HG02938 (cell line): ENCODE data around the gene ERAS.
"Not testable (repeated sequence)": the region's sequence is repeated elsewhere in the genome, so short reads cannot be mapped to it uniquely, and the experiment has no call there.

Source experiments
- ATAC-seq: cut with Tn5 transposase; IDR thresholded peaks from one replicate; pipeline ENCODE4 v1.9.1; 2021; ENCODE audit warnings: mild to moderate bottlenecking, moderate library complexity; ENCODE audit not compliant: unreplicated experiment

The ERAS gene

GRCh38 chrX:48794911-48795515 is 31.3 kb upstream of the ERAS start:
- no peak for ATAC-seq

GRCh38 chrX:48798318-48798717 is 28.0 kb upstream of the ERAS start:
- no peak for ATAC-seq

GRCh38 chrX:48800574-48801279 is 25.6 kb upstream of the ERAS start:
- ATAC-seq = no peak

DNA sequence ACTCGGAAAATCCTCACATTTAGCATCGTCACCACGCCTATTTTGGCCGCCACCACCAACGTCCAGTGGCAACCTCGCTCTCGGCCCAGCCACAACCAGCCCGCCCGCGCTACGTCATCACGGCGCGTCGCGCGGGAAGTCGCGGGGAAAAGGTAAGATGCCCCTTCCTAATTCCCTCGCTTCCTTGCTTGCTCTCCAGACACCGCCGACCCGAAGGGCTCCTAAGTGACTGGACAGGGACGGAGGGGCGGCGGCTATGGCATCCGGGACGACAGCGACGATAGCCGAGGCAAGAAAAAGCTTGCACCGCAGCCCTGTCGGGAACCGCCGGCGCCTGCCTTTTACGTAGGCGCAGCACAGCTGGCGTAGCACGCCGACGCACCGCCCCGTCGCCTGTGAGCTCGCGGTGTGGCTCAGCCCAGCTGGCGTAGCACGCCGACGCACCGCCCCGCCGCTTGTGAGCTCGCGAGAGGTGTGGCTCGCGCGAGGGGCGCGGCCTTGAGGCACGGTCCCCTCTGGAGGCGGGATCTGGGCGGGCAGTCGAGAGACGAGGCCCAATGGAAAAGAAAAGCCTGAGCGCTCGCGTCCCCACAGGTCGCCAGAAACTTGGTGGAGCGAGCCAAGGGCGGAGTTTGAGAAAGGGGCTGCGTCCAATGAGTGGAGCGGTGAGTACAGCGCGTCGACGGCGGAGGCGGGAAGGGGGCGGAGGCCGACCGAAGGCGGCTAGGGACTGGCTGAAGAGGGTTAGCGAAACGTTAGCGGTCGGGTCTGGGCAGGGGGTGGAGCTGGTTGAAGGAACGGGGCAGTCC is 24.8 kb upstream of the ERAS start, which contains the start of gene HDAC6:
Gene HDAC6, plus strand, starts transcription at position 788 of the 809 bp plus-strand sequence. CDS start 626 bp downstream, outside the sequence.
- ATAC-seq = peak; percentile 87

DNA sequence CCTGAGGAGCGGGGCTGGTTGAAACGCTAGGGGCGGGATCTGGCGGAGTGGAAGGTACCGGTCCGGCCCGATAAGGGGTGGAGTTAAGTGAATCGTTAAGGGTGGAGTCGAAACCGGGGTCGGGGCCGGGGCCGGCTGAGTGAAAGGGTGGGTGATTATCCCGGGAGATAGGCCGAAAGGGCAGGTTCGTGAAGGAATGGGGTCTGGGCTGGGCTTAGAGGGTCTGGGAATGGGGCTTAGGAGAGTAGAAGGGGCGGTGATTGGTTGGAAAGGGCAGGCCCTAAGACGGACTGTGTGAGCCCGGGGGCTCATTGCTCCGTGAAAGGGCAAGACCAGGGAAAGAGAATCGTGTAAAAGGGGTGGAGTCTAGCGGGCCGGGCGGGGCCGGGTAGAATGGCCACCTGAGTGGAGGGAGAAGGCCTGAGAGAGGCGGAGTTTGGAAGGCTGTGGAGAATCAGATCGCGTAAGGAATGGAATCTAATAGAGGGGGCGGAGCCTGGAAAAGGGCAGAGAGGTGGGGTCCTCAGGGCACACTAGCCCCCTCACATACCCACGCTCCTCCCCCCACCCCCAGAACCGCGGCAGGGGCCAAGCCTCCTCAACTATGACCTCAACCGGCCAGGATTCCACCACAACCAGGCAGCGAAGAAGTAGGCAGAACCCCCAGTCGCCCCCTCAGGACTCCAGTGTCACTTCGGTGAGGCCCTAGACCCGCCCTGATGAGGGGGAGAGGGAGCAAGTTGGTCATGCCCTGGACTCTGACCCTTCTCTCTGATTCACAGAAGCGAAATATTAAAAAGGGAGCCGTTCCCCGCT is 24.0 kb upstream of the ERAS start:
- ATAC-seq = peak; percentile 39

DNA sequence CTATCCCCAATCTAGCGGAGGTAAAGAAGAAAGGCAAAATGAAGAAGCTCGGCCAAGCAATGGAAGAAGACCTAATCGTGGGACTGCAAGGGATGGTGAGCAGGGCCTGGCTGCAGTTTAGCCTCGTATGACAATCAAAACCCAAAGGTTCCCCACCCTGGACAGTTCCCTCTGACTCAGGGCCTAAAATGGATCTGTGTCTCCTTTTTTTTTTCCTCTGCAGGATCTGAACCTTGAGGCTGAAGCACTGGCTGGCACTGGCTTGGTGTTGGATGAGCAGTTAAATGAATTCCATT is 23.5 kb upstream of the ERAS start:
- ATAC-seq = no peak

- ATAC-seq = no peak
Observed at GRCh38 chrX:48806081-48806480, 20.2 kb upstream of the ERAS start.

DNA sequence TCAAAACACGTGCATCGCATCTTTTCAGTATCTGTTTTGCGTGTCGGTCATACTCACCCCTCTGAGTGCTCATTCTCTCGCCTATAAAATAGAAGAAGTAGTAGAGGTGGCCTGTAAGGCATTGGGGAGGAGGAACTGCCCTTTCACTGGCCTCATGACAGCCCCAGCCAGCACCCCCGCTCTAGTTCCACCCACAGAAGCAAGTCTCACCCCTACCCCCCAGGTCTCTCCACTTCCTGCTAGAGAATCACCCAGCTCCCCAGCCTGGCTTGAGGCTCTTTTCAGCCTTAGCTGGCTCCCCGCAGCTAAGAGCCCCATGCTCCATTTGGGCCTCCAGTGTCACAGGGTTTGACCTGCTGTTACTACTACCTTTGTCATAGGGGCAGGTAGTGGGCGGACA is 12.7 kb upstream of the ERAS start:
- no peak for ATAC-seq

GRCh38 chrX:48814722-48815121 is 11.6 kb upstream of the ERAS start:
- ATAC-seq = no peak

- no peak for ATAC-seq
Observed at GRCh38 chrX:48815266-48815665, 11.0 kb upstream of the ERAS start.

GRCh38 chrX:48816014-48816810 is 10.1 kb upstream of the ERAS start:
- no peak for ATAC-seq

- ATAC-seq = no peak
Observed at GRCh38 chrX:48818098-48818497, 8.2 kb upstream of the ERAS start.

DNA sequence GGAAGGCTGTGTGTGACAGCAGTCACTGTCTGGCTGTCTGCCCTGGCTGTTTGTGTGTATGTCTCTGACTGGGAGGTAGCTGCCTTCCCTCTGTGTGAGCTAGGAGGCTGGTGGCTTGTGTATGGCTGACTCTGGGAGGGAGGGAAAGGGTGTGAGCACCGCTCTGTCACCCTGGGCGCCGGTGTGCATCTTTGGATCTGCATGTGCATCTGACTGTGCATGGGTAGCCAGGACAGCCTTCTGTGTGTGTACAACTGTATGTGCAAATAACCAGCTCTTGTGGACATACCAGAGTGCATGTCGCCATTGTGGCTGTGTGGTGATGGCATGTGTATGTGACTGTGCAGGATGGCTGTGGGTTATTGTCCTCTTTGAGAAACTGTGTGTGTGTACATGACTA is 7.4 kb upstream of the ERAS start:
- ATAC-seq = no peak

DNA sequence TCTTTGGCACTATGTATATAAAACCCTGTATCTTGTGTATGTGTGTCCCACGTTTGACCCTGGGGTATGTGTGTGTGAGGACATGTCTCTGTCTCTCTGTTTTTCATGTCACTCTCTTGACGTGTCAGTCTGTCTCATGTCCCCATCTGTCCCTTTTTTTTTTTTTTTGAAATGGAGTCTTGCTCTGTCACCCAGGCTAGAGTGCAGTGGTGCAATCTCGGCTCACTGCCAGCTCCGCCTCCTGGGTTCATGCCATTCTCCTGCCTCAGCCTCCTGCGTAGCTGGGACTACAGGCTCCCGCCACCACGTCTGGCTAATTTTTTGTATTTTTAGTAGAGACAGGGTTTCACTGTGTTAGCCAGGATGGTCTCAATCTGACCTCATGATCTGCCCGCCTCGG is 6.9 kb upstream of the ERAS start:
- not testable (repeated sequence) for ATAC-seq

DNA sequence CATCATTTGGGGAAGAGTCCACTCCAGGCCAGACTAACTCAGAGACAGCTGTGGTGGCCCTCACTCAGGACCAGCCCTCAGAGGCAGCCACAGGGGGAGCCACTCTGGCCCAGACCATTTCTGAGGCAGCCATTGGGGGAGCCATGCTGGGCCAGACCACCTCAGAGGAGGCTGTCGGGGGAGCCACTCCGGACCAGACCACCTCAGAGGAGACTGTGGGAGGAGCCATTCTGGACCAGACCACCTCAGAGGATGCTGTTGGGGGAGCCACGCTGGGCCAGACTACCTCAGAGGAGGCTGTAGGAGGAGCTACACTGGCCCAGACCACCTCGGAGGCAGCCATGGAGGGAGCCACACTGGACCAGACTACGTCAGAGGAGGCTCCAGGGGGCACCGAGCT is 3.3 kb upstream of the ERAS start:
- no peak for ATAC-seq

GRCh38 chrX:48824066-48824465 is 2.2 kb upstream of the ERAS start:
- ATAC-seq = no peak

DNA sequence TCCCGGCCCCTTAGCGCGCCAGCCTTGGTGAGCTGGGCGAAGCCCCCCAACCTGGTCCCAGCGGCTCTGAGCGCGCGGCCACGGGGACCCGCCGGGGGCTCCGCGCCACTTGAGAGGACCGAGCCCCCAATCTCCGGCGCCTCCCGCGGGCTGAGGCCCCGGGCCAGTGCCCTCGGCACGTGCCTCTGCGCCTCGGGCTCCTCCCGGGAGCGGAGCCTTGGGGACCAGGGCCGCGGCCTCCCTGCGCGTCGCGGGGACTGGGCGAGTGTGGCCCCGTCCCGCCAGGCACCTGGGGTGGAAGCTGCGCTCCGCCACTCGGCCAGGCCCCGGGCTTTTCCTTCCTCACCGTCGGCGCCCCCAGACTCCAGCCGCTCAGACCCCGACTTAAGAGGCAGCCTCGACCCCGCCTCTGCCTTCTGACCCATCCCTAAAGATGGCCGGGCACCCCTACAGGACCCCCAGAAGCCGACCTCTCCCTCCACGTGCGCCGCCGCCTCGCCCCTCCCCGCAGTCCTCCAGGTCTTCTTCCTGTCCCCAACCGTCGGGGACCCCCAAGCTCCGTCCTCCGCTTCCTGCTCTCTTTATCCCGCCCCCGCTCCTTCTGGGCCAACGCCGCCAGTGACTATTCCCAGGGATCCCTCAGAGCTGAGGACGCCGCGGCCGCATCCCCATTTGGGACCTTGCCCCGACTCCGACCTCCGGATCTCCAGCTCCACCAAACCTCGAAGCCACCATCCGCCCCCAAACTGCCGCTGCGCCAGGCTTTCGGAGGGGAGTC is 752 bp downstream of the ERAS start:
- ATAC-seq = no peak

DNA sequence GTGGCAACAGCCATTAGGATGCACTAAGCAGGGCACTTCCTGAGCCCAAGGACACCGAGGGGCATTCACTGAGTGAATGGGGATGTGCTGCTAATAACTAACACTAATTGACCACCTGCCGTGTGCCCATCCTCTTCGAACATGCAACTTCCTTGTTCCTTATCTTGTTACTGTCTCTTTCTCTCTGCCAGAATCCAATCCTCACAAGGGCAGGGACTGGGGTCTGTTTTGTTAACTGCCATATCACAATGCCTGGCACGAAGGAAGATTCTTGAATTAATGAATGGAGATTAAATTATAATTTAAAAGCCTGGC is 1.3 kb downstream of the ERAS start:
- no peak for ATAC-seq

DNA sequence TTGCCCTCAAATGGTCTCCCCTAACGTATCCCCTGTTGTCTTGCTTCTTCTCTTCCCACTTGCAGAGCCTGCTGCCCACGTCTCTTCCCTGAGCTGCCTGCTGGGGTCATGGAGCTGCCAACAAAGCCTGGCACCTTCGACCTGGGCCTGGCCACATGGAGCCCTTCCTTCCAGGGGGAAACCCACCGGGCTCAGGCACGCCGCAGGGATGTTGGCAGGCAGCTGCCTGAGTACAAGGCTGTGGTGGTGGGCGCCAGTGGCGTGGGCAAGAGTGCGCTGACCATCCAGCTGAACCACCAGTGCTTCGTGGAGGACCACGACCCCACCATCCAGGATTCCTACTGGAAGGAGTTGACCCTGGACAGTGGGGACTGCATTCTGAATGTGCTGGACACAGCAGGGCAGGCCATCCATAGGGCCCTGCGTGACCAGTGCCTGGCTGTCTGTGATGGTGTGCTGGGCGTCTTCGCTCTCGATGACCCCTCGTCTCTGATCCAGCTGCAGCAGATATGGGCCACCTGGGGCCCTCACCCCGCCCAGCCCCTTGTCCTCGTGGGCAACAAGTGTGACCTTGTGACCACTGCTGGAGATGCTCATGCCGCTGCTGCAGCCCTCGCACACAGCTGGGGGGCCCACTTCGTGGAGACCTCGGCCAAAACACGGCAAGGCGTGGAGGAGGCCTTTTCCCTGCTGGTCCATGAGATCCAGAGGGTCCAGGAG is 2.9 kb downstream of the ERAS start:
- no peak for ATAC-seq
